ENCODE data around the gene TKT.

Gene TKT

DNA sequence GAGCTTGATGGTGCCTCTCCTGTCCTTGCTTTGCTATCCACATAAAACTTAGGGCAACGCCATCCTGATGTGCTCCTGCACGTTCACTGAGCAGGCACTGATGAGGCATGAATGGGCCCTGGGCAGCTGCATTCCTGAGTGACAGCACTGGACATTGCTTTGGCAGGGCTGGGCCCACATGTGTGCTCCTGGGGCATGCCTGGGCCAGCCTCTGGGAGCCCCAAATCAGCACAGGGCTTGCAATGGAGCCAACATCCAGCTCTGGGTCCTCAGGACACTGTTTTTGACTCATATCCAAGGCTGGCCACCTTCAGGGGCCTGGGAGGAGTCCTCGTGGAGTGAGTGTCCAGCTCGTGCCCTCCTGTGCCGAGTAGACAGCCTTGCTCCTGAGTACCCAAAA lies 5.9 kb upstream of the TKT start:
- Histone ChIP-seq H3K9me2 (ENCODE audit: low read depth, low read length) (no peaks in the 10 kb centered on the region), H3F3A (ENCODE audit: insufficient read depth, low read length) (no peaks in the 10 kb centered on the region), H4K20me1 (ENCODE audit: insufficient read depth, low read length) (no peaks in the 10 kb centered on the region), H3K9ac (ENCODE audit: low read length) (no peak overlapping the region), H3K4me3 (ENCODE audit: low read depth, low read length, poor library complexity, severe bottlenecking) (no peak overlapping the region), H2AFZ (ENCODE audit: low read length) (no peak overlapping the region), H3K27me3 (ENCODE audit: insufficient read depth, low read length) (no peaks in the 10 kb centered on the region), H3K4me2 (ENCODE audit: low read length) (no peak overlapping the region), H3K36me3 (ENCODE audit: insufficient read depth, low read length) (no peaks in the 10 kb centered on the region), H3K79me2 (ENCODE audit: insufficient read depth, low read length) (no peaks in the 10 kb centered on the region), H3K9me3 (ENCODE audit: low read length) (no peaks in the 10 kb centered on the region), H3K27ac (ENCODE audit: low read depth, low read length, poor library complexity, severe bottlenecking) (no peak overlapping the region), H3K4me1 (ENCODE audit: insufficient read depth, low read length, severe bottlenecking) (no peaks in the 10 kb centered on the region)
- TF ChIP-seq, protein P1, sequence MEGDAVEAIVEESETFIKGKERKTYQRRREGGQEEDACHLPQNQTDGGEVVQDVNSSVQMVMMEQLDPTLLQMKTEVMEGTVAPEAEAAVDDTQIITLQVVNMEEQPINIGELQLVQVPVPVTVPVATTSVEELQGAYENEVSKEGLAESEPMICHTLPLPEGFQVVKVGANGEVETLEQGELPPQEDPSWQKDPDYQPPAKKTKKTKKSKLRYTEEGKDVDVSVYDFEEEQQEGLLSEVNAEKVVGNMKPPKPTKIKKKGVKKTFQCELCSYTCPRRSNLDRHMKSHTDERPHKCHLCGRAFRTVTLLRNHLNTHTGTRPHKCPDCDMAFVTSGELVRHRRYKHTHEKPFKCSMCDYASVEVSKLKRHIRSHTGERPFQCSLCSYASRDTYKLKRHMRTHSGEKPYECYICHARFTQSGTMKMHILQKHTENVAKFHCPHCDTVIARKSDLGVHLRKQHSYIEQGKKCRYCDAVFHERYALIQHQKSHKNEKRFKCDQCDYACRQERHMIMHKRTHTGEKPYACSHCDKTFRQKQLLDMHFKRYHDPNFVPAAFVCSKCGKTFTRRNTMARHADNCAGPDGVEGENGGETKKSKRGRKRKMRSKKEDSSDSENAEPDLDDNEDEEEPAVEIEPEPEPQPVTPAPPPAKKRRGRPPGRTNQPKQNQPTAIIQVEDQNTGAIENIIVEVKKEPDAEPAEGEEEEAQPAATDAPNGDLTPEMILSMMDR (IDR thresholded peaks at IDR 0.05; ENCODE audit: low read length) = no peak
- TF ChIP-seq EZH2 (IDR thresholded peaks at IDR 0.05; ENCODE audit: borderline replicate concordance, low read length) = no peak

DNA sequence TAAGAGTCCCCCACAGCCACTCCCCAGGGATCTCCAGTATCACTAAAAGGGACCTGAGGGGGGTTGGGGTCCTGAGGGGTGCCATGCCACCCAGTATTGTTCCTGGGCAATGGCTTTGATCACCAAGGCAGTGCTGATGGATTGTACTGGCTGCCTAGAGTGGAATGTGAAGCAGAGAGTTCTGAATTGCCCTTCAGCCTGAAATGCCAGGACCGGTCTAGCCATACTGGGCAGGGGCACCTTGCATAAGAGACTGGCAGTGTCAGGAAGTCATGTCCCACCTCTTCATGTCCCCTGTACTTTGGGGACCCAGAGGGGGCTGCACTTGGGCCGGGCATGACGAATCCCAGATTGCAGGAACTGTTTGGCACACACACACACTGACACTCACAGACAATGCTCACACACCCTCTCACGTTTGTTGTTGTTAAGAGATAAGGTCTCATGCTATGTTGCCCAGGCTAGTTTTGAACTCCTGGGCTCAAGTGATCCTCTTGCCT lies 4.5 kb upstream of the TKT start:
- Histone ChIP-seq H3K9me2 (ENCODE audit: low read depth, low read length) (no peaks in the 10 kb centered on the region), H3K27ac (ENCODE audit: low read depth, low read length, poor library complexity, severe bottlenecking) (no peak overlapping the region), H4K20me1 (ENCODE audit: insufficient read depth, low read length) (no peaks in the 10 kb centered on the region), H3K4me3 (ENCODE audit: low read depth, low read length, poor library complexity, severe bottlenecking) (no peak overlapping the region), H3K4me1 (ENCODE audit: insufficient read depth, low read length, severe bottlenecking) (peaks cover 6% of the 10 kb centered on the region), H2AFZ (ENCODE audit: low read length) (no peak overlapping the region), H3K27me3 (ENCODE audit: insufficient read depth, low read length) (no peaks in the 10 kb centered on the region), H3F3A (ENCODE audit: insufficient read depth, low read length) (no peaks in the 10 kb centered on the region), H3K79me2 (ENCODE audit: insufficient read depth, low read length) (peaks cover 1% of the 10 kb centered on the region), H3K36me3 (ENCODE audit: insufficient read depth, low read length) (peaks cover under 1% of the 10 kb centered on the region; the same call in 1 of the 2 replicates), H3K9me3 (ENCODE audit: low read length) (no peaks in the 10 kb centered on the region), H3K9ac (ENCODE audit: low read length) (no peak overlapping the region), H3K4me2 (ENCODE audit: low read length) (no peak overlapping the region)
- TF ChIP-seq, protein P1 (IDR thresholded peaks at IDR 0.05; ENCODE audit: low read length) = no peak
- no peak for TF ChIP-seq EZH2 (IDR thresholded peaks at IDR 0.05; ENCODE audit: borderline replicate concordance, low read length)

DNA sequence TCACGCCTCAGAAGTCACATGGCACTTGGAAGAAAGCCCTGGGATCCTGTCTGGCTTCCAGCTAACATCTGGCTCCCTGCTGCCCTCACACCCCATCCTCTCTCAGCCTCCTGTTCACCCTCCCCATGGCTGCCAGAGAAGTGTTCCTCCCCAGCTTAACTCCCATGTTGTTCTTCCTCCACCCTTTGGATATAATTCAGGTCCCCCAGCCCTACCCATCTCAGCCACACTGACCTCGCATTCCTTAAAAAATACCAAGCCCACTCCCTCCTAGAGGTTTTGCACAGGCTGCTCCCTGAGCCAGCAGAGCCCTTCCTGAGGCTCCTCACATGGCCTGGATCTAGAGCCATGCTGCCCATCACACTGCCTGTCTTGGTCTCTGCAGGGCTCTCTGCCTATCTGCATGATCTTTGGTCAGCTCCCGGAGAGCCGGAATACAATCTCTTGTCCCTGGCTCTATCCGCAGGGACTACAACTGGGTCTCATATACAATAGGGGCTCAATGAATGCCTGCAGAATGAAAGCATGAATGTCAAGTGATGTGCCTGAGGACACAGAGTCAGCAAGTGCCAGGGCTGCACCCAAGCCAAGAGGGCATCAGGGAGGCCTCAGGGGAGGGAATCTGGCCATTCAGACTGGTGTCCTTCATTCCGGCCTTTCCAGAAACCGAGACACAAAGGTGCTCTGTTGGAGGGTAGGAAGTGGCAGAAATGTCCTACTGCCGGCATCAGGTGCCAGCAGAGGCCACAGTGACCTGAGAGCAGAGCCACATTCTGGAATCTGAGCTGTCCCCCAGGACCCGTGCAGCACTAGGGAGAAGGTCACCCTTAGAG lies 3.8 kb upstream of the TKT start:
- no peak overlapping the region for H2AFZ ChIP-seq (ENCODE audit: low read length)
- no peak overlapping the region for H3K4me2 ChIP-seq (ENCODE audit: low read length)
- H3K9me3 ChIP-seq (ENCODE audit: low read length) = no peaks in the 10 kb centered on the region
- H3K79me2 ChIP-seq (ENCODE audit: insufficient read depth, low read length) = peaks cover 8% of the 10 kb centered on the region
- no peaks in the 10 kb centered on the region for H3K27me3 ChIP-seq (ENCODE audit: insufficient read depth, low read length)
- no peaks in the 10 kb centered on the region for H3K9me2 ChIP-seq (ENCODE audit: low read depth, low read length)
- TF ChIP-seq, protein P1 (IDR thresholded peaks at IDR 0.05; ENCODE audit: low read length) = no peak
- no peak for TF ChIP-seq EZH2 (IDR thresholded peaks at IDR 0.05; ENCODE audit: borderline replicate concordance, low read length)
- H3K27ac ChIP-seq (ENCODE audit: low read depth, low read length, poor library complexity, severe bottlenecking) = no peak overlapping the region
- H3K36me3 ChIP-seq (ENCODE audit: insufficient read depth, low read length) = peaks cover 6% of the 10 kb centered on the region; the same call in 1 of the 2 replicates
- peaks cover 6% of the 10 kb centered on the region for H3K4me1 ChIP-seq (ENCODE audit: insufficient read depth, low read length, severe bottlenecking)
- H4K20me1 ChIP-seq (ENCODE audit: insufficient read depth, low read length) = no peaks in the 10 kb centered on the region
- no peaks in the 10 kb centered on the region for H3F3A ChIP-seq (ENCODE audit: insufficient read depth, low read length)
- H3K4me3 ChIP-seq (ENCODE audit: low read depth, low read length, poor library complexity, severe bottlenecking) = no peak overlapping the region
- no peak overlapping the region for H3K9ac ChIP-seq (ENCODE audit: low read length)
